Prostate gland (tissue), 2 donors: ENCODE results near the gene CHRNA4. TPM values are rescaled to one million over a fixed set of nuclear protein-coding genes. Genes with fewer than 3 reads are reported as not detected.

ENCODE experiments used
- DNase-seq: peaks from one replicate; pipeline ENCODE4 v3.0.0-alpha.2; 2019; ENCODE audit warnings: low spot score
- H3K27ac ChIP-seq, 2 donors: fragments of 200-600 bp; sonication (generic); 2 replicates each; pipeline ENCODE4 v1.5.1; 2017 to 2019
- H3K27me3 ChIP-seq: fragments of 200-600 bp; sonication (generic); replicated peaks from 2 replicates; pipeline ENCODE4 v1.5.1; 2019; ENCODE audit not compliant: insufficient read depth
- H3K36me3 ChIP-seq, 2 donors: fragments of 200-600 bp; sonication (generic); 1 replicate in 1 of 2; 2 replicates in 1 of 2; pipeline versions ENCODE4 v1.5.1 to v1.8.1; 2017 to 2019
- H3K4me1 ChIP-seq: fragments of 200-600 bp; sonication (generic); replicated peaks from 2 replicates; pipeline ENCODE4 v1.5.1; 2019
- H3K4me3 ChIP-seq, 2 donors: fragments of 200-600 bp; sonication (generic); 2 replicates each; pipeline ENCODE4 v1.5.1; 2017 to 2019
- H3K9me3 ChIP-seq: fragments of 200-600 bp; sonication (generic); 2 replicates; pipeline ENCODE4 v1.5.1; 2017
- POLR2A ChIP-seq: fragments of 450-650 bp; IDR thresholded peaks from one replicate; pipeline ENCODE4 v1.6.1; 2016; ENCODE audit warnings: antibody characterized with exemption, mild to moderate bottlenecking
- POLR2AphosphoS5 ChIP-seq: sonication (generic); formaldehyde crosslinking; IDR thresholded peaks from one replicate; pipeline ENCODE4 v1.6.1; 2017; ENCODE audit warnings: antibody characterized with exemption
- WGBS: methylation state at CpG from one replicate; pipeline ENCODE4 v1.1.5; 2018; 5-methylcytosine and 5-hydroxymethylcytosine counted together
- intact Hi-C: fragments of 100-400 bp; cut with DNase I; formaldehyde crosslinking; loops from one replicate; pipeline ENCODE4 v1.14.2; 2022
- total RNA-seq, 2 donors: library from RNA; depleted of rRNA; stranded (reverse); fragments of >200 nt; gene quantifications; one replicate each; pipeline ENCODE4 v1.1.0, GENCODE V29; 2016
- TF ChIP-seq, protein P1 (sequence below), 4 experiments: fragments of 200-600 bp in 2 of 4; fragments of 450-650 bp in 2 of 4; sonication (generic) in 2 of 4; IDR thresholded peaks; 1 replicate in 3 of 4; 2 replicates in 1 of 4; pipeline ENCODE4 v1.5.1; 2016 to 2019; ENCODE audit warnings: antibody characterized with exemption in 4 of 4, mild to moderate bottlenecking in 2 of 4, moderate library complexity in 2 of 4

The CHRNA4 gene
- total RNA-seq, 2 donors from 2014 or later, result 7.2 TPM; not detected in 1

DNA sequence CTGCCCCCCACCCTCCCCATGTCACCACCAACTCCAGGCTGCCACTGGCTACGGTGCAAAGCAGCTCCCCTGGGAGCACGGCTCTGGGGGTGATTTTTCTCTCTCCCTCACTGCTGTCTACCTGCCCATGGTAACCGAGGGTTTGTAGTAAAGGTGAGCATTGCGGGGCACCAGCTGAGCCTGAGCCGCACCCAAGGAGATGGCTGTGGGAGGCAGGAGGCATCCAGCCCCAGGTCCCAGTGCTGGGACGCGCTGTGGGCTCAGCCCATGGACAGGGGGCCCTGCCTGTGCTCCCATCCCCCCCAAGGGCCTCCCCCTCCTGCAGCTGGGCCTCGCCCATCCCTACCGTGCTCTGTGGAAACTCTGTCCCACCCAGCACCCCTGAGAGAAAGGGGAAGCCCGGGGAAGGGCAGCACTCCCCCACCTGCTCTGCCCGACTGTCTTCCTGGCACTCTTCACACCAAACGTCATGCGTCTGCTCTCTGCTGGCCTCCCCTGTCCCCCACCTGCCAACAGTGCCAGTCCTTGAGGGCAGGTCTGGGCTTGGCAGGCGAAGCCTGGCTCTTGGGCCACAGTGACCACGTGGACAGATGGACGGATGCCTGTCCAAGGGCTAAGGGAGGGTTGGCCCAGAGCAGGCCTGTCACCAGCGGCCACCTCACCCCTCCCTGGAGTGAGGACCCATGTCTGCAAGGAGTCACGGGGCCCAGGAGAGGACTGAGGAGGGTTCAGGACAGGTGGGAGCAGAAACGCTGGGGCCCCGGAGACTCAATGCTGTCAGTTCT, 3.8 kb upstream of the CHRNA4 start:
- DNase-seq, result no peak
- 74% methylated on average over 20 of the region's 20 CpGs for WGBS
- H3K36me3 ChIP-seq, result no peaks in the 10 kb centered on the region
- H3K4me3 ChIP-seq, result no peak overlapping the region
- H3K9me3 ChIP-seq, result no peaks in the 10 kb centered on the region
- H3K27me3 ChIP-seq, result peaks cover 19% of the 10 kb centered on the region
- no peaks in the 10 kb centered on the region for H3K4me1 ChIP-seq
- no peak overlapping the region for H3K27ac ChIP-seq
- intact Hi-C loops, result no loop called here
- TF ChIP-seq POLR2A (no peak), POLR2AphosphoS5 (no peak)
- TF ChIP-seq, protein P1, sequence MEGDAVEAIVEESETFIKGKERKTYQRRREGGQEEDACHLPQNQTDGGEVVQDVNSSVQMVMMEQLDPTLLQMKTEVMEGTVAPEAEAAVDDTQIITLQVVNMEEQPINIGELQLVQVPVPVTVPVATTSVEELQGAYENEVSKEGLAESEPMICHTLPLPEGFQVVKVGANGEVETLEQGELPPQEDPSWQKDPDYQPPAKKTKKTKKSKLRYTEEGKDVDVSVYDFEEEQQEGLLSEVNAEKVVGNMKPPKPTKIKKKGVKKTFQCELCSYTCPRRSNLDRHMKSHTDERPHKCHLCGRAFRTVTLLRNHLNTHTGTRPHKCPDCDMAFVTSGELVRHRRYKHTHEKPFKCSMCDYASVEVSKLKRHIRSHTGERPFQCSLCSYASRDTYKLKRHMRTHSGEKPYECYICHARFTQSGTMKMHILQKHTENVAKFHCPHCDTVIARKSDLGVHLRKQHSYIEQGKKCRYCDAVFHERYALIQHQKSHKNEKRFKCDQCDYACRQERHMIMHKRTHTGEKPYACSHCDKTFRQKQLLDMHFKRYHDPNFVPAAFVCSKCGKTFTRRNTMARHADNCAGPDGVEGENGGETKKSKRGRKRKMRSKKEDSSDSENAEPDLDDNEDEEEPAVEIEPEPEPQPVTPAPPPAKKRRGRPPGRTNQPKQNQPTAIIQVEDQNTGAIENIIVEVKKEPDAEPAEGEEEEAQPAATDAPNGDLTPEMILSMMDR (IDR thresholded peaks at IDR 0.05), result no peak

DNA sequence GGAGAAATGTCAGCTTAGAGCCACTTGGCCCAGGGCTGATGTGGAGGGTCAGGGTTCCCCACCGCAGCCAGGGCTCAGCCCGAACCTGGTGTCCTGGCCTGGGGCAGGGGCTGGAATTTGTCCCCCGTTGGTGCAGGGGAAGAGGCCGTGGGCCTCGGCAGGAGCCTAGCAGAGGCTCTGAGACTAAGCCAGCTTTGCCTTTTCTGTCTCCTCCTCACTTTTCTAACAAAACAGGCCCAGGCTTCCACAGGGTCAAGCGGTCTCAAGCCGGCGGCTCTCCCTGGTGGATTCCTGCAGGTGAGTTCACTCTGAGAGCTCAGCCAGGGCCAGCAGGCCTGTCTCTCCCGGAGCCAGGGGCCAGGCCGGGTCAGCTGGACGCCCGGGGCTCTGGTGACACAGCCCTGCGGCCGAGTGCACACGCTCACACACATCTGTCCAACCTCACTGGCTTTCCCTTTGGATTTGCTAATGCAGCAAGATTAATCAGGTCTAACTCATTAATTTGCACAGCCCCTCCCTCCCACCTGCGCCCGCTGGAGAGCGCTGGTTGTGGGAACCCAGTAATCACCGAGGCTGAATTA, 2.9 kb upstream of the CHRNA4 start:
- DNase-seq, result no peak
- Histone ChIP-seq H3K36me3 (no peaks in the 10 kb centered on the region), H3K27me3 (peaks cover 21% of the 10 kb centered on the region), H3K9me3 (no peaks in the 10 kb centered on the region), H3K4me3 (no peak overlapping the region), H3K4me1 (no peaks in the 10 kb centered on the region), H3K27ac (no peak overlapping the region)
- WGBS, result 84% methylated on average over 19 of the region's 19 CpGs
- TF ChIP-seq POLR2A, result no peak
- TF ChIP-seq POLR2AphosphoS5, result no peak
- TF ChIP-seq, protein P1 (IDR thresholded peaks at IDR 0.05), result no peak
- intact Hi-C loops, result no loop called here

DNA sequence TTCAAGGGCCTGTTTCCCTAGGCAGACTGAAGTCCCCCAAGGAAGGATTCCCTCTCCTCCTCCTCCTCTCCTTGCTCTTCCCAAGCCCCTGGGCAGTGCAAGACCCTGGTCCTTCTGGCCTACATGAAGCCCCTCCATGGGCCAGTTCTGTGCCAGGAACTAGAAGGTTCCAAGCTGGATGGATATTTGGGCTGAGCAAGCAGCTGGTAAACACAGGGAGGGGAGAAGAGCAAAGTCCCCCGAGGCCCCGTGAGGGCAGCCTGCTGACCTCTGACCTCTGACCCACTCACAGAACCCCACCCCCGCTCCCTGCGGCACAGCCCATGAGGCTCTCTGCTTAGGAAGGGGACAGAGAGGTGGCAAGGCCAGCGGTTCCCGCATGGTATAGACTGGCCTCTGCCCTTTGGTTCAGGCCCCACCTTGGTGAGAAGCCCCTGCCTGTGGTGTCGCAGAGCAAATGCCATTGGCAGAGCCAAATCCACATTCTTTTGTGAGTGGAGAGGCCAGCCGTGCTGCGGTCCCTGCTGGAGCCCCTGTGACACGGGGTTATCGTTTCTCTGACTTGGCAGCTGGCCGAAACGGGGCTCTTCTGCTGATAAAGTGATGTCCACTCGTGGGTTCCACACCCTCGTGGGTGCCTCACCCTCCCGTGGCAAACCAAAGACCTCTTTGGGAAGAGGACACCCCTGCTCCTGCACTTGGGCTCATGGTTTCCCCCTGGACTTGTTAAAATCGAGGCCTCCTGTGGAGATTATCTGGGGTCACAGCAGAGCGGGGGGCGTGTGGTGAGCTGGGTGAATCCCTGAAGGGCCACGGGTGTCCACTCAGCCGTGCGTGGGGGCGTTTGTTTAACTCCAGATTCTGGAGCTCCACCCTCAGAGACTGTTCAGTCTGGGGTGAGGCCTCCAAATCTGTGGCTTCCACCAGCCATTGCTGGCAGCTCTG, 2.1 kb upstream of the CHRNA4 start:
- Histone ChIP-seq H3K27me3 (peaks cover 21% of the 10 kb centered on the region), H3K4me1 (no peaks in the 10 kb centered on the region), H3K36me3 (no peaks in the 10 kb centered on the region), H3K4me3 (no peak overlapping the region), H3K9me3 (no peaks in the 10 kb centered on the region), H3K27ac (no peak overlapping the region)
- intact Hi-C loops, result no loop called here
- WGBS, result 76% methylated on average over 23 of the region's 23 CpGs
- DNase-seq, result no peak
- TF ChIP-seq POLR2A (no peak), POLR2AphosphoS5 (no peak)
- TF ChIP-seq, protein P1 (IDR thresholded peaks at IDR 0.05), result no peak

DNA sequence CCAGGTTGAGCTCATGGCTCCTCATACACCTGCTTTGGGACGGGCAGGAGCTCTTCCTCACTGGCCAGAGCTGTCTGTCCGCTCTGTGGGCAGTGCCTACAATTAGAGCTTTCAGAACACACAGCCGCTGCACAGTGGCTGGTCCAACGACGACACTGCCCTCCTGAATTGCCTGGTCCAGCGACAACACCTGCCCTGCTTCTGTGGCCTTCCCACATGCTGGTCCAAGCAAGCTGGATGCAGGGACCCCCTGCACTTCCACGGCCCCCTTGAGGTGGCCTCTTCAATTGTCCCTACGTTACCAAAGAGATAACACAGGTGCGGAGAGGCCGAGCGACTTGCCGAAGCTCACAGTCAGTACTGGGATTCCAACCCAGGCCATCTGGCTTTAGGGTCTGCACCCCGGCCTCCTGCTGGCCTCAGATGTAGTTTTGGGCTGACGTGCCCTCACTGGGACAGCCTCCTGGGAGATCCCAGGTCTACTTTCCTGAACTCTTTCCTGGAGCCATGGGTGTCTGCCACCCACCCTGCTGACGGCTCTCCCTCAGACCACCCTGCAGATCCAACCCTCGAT, 1.4 kb upstream of the CHRNA4 start:
- H3K27me3 ChIP-seq, result peaks cover 21% of the 10 kb centered on the region
- 75% methylated on average over 16 of the region's 16 CpGs for WGBS
- TF ChIP-seq, protein P1 (IDR thresholded peaks at IDR 0.05), result no peak
- TF ChIP-seq POLR2A (no peak), POLR2AphosphoS5 (no peak)

More for the DNA sequence above, 1.4 kb upstream of the CHRNA4 start:
- no peak overlapping the region for H3K4me3 ChIP-seq
- no peaks in the 10 kb centered on the region for H3K9me3 ChIP-seq
- no peak overlapping the region for H3K27ac ChIP-seq
- intact Hi-C loops, result no loop called here
- H3K36me3 ChIP-seq, result no peaks in the 10 kb centered on the region
- no peak for DNase-seq
- H3K4me1 ChIP-seq, result no peaks in the 10 kb centered on the region
